ENCODE data around the gene MNX1. TPM values are rescaled to one million over a fixed set of nuclear protein-coding genes. Genes with fewer than 3 reads are reported as not detected.
A peak's percentile ranks its signal among the peaks of the same experiment; 100 is the strongest.

The MNX1 gene
- total RNA-seq, 4 donors from 2014 or later, result 0.28 TPM; not detected in 3

DNA sequence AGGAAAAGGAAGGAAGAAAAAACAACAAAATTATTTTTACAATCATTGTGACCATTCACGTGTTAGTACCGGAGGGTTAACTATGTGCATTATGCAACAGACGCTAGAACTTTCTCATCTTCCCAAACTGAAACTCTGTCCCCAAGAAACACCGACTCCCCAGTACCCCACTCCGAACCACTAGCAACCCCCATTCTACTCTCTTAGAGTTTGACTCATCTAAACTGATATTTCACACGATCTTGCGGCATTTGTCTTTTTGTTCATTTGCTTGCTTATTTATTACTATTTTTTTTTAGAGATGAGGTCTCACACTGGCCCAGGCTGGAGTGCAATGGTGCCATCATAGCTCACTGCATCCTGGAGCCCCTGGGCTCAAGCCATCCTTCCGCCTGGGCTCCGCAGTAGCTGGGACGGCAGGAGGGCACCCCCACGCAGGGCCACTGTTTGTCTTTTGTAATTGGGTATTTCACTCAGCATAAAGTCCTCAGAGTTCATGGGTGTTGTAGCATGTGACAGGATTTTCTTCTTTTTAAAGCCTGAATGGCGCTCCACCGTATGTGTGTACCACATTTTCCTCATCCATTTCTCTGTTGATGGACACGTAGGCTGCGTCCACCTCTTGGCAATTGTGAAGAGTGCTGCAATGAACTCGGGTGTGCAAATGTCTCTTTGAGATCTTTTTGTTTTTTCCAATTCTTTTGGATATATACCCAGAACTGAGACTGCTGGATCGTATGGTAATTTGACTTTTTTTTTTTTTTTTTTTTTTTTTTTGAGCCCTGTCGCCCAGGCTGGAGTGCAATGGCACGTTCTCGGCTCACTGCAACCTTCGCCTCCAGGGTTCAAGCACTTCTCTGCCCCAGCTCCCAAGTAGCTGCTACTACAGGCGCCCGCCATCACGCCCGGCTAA is 9.5 kb downstream of the MNX1 start:
- no peak for DNase-seq
- Histone ChIP-seq H3K4me1 (peaks cover 4 to 23% of the 10 kb centered on the region in 2 donors), H3K27me3 (peaks cover 32 to 51% of the 10 kb centered on the region in 2 donors), H3K27ac (no peak overlapping the region), H3K9me3 (no peaks in the 10 kb centered on the region), H3K4me3 (no peak overlapping the region), H3K36me3 (no peaks in the 10 kb centered on the region)
- TF ChIP-seq POLR2A (IDR thresholded peaks at IDR 0.05), result no peak
- TF ChIP-seq, protein P1, sequence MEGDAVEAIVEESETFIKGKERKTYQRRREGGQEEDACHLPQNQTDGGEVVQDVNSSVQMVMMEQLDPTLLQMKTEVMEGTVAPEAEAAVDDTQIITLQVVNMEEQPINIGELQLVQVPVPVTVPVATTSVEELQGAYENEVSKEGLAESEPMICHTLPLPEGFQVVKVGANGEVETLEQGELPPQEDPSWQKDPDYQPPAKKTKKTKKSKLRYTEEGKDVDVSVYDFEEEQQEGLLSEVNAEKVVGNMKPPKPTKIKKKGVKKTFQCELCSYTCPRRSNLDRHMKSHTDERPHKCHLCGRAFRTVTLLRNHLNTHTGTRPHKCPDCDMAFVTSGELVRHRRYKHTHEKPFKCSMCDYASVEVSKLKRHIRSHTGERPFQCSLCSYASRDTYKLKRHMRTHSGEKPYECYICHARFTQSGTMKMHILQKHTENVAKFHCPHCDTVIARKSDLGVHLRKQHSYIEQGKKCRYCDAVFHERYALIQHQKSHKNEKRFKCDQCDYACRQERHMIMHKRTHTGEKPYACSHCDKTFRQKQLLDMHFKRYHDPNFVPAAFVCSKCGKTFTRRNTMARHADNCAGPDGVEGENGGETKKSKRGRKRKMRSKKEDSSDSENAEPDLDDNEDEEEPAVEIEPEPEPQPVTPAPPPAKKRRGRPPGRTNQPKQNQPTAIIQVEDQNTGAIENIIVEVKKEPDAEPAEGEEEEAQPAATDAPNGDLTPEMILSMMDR (IDR thresholded peaks at IDR 0.05), result no peak
- intact Hi-C loops (cut with DNase I; ENCODE audit: low total_unique reads), result no loop called here

DNA sequence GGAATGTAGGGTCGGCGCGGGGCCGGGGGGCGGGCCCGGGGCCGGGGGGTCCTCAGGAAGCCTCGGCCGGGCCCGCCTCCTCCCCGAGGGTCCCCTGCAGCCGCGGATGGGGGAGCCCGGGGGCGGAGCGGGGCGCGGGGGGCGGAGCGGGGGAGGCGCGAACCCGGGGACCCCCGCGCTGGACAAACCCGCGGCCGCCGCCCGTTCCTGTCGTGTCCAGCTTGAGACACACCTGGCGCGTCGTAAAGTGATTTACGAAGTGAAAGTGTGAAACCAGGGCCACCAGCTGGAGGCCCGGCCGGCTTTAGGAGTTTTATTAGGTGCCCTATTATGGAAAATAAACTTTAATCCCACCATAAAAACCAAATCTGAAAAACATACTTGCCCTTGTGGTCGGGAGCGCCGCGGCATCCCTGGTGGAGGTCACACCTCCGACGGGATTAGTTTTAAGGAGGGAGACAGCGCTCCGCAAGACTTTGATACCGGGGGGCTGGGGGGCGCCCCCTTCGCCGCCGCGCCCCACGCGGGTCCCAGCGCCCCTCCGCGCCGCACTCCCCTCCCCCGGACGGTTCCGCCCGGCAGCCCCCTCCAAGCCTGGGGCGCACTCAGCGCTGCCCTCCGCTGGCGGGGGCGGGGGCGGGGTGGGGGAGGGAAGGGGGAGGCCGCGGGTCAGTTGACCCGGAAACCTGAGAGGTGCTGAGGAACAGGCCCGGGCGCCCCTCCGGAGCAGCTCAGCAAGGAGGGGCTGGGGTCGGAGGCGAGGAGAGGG is 10.3 kb downstream of the MNX1 start:
- no peaks in the 10 kb centered on the region for H3K36me3 ChIP-seq
- peaks cover 4 to 18% of the 10 kb centered on the region in 2 donors for H3K4me1 ChIP-seq
- H3K27me3 ChIP-seq, result peaks cover 32 to 47% of the 10 kb centered on the region in 2 donors
- H3K9me3 ChIP-seq, result no peaks in the 10 kb centered on the region
- no peak for DNase-seq
- TF ChIP-seq POLR2A (IDR thresholded peaks at IDR 0.05), result no peak
- TF ChIP-seq, protein P1 (IDR thresholded peaks at IDR 0.05), result no peak
- H3K4me3 ChIP-seq, result peak overlapping the region in 1 of 2 donors; percentile 21
- H3K27ac ChIP-seq, result no peak overlapping the region
- intact Hi-C loops (cut with DNase I; ENCODE audit: low total_unique reads), result no loop called here

DNA sequence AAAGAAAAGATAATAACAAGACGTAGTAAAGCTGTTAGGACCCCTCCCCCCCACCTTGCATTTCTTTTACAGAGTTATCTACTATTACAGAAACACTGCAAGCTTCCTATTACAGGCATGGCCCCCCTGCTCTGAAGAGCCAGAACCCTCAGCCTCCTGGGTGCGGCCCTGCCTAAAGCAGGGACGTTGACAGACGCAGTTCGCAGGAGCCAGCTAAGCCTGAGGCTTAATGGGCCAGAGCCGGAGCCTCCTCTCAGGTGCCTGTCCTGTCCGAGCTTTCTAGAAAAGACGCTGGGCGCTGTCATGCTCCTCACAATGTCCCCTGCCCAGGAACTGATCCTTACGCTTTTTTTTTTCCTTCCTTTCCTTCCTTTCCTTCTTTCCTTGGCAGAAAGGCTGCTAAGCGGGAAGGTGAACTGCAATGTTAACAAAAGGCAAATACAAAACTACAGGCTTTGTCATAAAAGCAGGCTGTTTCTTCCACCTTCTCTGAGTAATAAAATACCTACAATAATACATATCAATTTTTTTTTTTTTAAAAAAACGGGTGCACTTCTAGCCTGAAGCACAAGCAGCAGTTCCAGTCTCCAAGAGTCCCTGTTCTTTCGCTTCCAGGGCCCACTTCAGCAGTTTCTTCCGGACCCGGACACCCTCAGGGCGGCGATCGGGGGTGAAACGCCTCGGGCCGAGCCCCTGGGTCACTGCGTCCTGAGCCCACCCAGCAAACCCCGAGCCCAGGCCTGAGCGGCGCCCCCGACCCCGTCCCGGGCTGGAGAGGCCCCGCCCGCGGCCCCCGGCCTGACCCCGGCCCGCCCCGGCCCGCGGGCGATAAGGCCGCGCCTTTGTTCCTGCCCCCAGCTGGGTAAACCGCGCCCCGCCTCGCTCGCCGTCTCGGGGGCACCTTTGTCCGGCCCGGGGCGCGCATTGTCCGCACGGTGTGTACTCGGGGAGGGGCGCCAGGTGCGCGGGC is 11.2 kb downstream of the MNX1 start:
- peaks cover 28 to 39% of the 10 kb centered on the region in 2 donors for H3K27me3 ChIP-seq
- TF ChIP-seq POLR2A (IDR thresholded peaks at IDR 0.05), result no peak
- TF ChIP-seq, protein P1 (IDR thresholded peaks at IDR 0.05), result no peak
- peaks cover 4 to 18% of the 10 kb centered on the region in 2 donors for H3K4me1 ChIP-seq
- no peak overlapping the region for H3K27ac ChIP-seq
- H3K36me3 ChIP-seq, result no peaks in the 10 kb centered on the region
- no peak for DNase-seq
- no peaks in the 10 kb centered on the region for H3K9me3 ChIP-seq
- intact Hi-C loops (cut with DNase I; ENCODE audit: low total_unique reads), result no loop called here
- peak overlapping the region in 1 of 2 donors; percentile 21 for H3K4me3 ChIP-seq

DNA sequence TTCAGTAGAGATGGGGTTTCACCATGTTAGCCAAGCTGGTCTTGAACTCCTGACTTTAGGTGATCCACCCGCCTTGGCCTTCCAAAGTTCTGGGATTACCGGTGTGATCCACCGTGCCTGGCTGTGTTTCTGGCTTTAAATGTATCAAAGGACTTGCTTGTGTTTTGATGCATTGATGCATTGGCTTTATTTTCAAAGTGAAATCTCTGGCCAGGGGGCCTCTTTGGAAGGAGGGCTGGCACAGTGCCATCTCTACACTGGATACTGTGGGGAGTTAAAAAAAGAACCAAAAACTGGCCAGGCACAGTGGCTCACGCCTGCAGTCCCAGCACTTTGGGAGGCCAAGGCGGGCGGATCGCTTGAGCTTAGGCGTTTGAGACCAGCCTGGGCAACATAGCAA is 16.0 kb downstream of the MNX1 start:
- Histone ChIP-seq H3K4me1 (peaks cover 0 to under 1% of the 10 kb centered on the region in 2 donors), H3K36me3 (no peaks in the 10 kb centered on the region), H3K27me3 (peaks cover 0 to 14% of the 10 kb centered on the region in 2 donors), H3K4me3 (no peak overlapping the region), H3K9me3 (no peaks in the 10 kb centered on the region), H3K27ac (no peak overlapping the region)
- DNase-seq, result no peak
- intact Hi-C loops (cut with DNase I; ENCODE audit: low total_unique reads), result no loop called here
- TF ChIP-seq, protein P1 (IDR thresholded peaks at IDR 0.05), result no peak
- TF ChIP-seq POLR2A (IDR thresholded peaks at IDR 0.05), result no peak

Data from uterus (tissue), 4 donors.